PFSK-1 (cell line): ENCODE data around the gene UVRAG.

ENCODE experiments used
- POLR2AphosphoS5 ChIP-seq: IDR thresholded peaks from 2 replicates; pipeline ENCODE4 v1.6.1; 2012; ENCODE audit warnings: low read depth, mild to moderate bottlenecking, control low read depth, low read length, moderate library complexity
- TF ChIP-seq, protein P1 (sequence below), 2 experiments: IDR thresholded peaks; 2 replicates each; pipeline versions ENCODE4 v1.6.1 to v1.8.0; 2011 to 2012; ENCODE audit warnings: low read depth in 2 of 2, low read length in 2 of 2, control low read depth in 1 of 2, inconsistent platforms in 1 of 2, mild to moderate bottlenecking in 1 of 2, moderate library complexity in 1 of 2; ENCODE audit not compliant: insufficient read depth in 1 of 2

DNA sequence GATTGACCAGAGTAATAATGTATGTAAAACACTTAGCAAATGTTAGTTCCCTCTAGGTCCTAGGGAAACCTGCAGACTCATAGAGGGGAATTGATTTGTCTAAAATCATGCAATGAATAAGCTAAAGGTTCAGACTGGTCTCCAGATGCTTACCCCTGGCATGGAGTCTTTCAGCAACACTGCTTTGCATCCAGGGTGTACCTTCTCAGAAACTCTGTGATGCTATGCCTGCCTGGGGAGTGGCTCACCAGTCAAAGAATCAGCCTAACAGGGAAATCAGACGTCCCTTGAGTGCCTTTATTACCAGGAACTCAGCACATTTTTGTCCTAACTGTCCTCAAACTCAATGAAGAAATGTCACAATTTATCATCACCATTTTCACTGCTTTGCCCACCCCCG lies 5.9 kb upstream of the UVRAG start:
- TF ChIP-seq, protein P1, sequence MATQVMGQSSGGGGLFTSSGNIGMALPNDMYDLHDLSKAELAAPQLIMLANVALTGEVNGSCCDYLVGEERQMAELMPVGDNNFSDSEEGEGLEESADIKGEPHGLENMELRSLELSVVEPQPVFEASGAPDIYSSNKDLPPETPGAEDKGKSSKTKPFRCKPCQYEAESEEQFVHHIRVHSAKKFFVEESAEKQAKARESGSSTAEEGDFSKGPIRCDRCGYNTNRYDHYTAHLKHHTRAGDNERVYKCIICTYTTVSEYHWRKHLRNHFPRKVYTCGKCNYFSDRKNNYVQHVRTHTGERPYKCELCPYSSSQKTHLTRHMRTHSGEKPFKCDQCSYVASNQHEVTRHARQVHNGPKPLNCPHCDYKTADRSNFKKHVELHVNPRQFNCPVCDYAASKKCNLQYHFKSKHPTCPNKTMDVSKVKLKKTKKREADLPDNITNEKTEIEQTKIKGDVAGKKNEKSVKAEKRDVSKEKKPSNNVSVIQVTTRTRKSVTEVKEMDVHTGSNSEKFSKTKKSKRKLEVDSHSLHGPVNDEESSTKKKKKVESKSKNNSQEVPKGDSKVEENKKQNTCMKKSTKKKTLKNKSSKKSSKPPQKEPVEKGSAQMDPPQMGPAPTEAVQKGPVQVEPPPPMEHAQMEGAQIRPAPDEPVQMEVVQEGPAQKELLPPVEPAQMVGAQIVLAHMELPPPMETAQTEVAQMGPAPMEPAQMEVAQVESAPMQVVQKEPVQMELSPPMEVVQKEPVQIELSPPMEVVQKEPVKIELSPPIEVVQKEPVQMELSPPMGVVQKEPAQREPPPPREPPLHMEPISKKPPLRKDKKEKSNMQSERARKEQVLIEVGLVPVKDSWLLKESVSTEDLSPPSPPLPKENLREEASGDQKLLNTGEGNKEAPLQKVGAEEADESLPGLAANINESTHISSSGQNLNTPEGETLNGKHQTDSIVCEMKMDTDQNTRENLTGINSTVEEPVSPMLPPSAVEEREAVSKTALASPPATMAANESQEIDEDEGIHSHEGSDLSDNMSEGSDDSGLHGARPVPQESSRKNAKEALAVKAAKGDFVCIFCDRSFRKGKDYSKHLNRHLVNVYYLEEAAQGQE (IDR thresholded peaks at IDR 0.05; ENCODE audit: insufficient read depth in 1 of 2, low read depth in 2 of 2, low read length in 2 of 2) = no peak
- TF ChIP-seq POLR2AphosphoS5 = no peak
